ENCODE measurements around the gene NELL2.

DNA sequence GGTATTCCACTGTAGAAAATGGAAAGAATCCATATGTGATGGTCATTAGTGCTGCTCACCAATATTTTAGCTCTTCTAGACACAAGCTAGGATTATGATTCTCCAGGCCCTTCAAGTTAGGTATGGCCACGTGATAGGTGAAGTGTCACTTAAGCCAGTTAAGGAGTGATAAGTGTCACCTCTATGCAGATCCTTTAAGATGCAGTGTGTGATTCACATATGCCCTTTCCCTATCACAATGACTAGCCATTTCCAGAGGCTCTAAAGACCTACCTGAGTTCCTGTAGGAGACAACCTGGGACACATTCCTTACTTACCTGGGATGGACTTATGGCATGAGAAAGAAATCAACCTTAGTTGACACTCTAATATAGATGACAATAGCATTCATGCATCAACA, 343.2 kb downstream of the NELL2 start:
- TF ChIP-seq POLR2AphosphoS5 (IDR thresholded peaks at IDR 0.05; ENCODE audit: borderline replicate concordance, low read depth, low read length) (no peak), EZH2 (IDR thresholded peaks at IDR 0.05) (no peak)

Data from SK-N-MC (cell line).